Measurements from ENCODE around the gene MTIF2.
"Not testable (repeated sequence)": the region's sequence is repeated elsewhere in the genome, so short reads cannot be mapped to it uniquely, and the experiment has no call there.

Gene MTIF2, protein sequence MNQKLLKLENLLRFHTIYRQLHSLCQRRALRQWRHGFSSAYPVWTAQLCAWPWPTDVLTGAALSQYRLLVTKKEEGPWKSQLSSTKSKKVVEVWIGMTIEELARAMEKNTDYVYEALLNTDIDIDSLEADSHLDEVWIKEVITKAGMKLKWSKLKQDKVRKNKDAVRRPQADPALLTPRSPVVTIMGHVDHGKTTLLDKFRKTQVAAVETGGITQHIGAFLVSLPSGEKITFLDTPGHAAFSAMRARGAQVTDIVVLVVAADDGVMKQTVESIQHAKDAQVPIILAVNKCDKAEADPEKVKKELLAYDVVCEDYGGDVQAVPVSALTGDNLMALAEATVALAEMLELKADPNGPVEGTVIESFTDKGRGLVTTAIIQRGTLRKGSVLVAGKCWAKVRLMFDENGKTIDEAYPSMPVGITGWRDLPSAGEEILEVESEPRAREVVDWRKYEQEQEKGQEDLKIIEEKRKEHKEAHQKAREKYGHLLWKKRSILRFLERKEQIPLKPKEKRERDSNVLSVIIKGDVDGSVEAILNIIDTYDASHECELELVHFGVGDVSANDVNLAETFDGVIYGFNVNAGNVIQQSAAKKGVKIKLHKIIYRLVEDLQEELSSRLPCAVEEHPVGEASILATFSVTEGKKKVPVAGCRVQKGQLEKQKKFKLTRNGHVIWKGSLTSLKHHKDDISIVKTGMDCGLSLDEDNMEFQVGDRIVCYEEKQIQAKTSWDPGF

DNA sequence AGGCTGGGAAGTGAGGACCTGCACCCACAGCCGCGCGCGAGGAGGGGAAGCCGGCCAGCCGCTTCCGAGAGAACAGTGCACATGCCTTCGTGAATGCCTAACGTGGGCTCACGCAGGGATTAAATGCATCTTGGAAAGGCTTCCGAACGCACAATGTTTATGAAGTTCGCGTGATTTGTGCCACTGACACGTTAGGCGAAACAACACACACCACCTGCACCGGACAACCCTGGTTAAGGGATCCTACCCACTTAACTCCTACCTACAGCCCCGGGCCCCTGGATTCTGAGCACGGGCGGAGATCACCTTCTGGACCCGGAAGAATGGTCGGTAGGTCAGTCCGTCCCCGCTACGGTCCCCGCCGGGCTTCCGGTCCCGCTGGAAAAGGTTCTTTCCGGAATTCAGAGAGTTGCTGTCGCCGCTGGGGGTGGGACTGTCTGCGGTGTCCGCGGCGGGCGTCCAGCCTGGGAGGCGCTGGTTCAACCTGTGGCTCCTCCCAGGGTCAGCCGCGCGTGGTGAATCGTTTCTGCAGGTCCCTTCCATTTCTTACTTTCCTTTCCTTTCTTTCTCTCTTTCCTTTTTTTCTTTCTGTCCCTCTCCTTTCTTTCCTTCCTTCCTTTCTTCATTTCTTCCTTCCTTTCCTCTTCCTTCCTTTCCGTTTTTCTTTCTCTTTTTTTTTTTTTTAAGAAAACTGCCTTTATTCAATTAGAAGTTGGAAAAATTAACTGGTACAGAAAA lies at the start of gene MTIF2:
MTIF2 (minus strand) TSS at position 325 of the 738 bp plus-strand sequence. CDS start 5,373 bp downstream, outside the sequence.
- DNase-seq = peak; percentile 83

GRCh38 chr2:55314985-55315384 lies 46.0 kb upstream of the MTIF2 start:
- no peak for DNase-seq

DNA sequence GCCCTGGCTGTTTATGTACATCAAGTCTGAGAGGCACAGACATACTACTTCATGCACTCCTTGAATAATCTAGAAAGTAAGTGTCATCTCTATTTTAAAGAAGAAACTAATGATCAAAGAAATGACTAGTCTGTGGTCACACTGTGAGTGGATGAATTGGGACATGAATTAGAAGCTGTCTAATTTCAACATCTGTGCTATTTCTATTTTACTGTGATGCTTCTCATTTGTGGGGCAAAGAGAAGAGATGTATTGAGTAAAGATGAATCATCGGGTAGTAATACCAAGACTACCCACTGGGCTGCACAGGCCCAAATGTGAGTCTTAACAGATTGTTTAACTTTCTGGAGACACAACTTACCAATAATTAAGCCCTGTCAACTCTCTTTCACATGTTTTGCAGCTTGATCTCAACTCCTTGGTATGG lies 42.4 kb upstream of the MTIF2 start:
- DNase-seq = no peak

- no peak for DNase-seq
Measured at GRCh38 chr2:55309446-55309845, 40.4 kb upstream of the MTIF2 start.

- no peak for DNase-seq
Measured at GRCh38 chr2:55302241-55302640, 33.2 kb upstream of the MTIF2 start.

DNA sequence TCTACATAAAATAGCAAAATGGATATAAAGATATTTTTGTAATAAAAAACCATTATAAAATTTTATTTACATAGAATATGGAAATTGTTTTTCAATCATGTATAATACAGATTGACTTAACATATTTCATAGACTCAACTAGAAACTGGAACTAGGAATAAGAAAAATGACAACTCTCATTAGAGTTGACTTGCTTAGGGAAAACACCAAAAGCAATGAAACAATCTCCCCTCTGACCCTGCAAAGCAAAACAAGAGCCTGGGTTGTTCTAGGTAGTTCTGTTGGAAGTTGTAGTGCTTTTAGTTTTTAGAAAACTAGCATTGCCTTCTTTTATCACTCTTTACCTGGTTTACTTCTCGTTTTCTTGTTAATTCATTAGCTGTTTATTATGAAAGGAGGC lies 32.2 kb upstream of the MTIF2 start:
- no peak for DNase-seq

GRCh38 chr2:55296393-55296792 lies 27.4 kb upstream of the MTIF2 start:
- DNase-seq = no peak

DNA sequence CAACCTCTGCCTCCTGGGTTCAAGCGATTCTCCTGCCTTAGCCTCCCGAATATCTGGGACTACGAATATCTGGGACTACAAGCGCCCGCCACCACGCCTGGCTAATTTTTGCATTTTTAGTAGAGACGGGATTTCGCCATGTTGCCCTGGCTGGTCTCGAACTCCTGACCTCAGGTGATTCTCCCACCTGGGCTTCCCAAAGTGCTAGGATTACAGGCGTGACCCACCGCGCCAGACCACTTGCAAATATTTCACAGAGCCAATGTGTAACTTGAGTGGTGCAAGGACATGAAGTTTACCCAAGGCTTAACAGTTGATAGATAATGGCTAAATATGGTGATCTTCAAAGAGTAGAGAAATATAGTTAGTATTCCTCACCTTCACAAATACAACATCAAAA lies 14.1 kb upstream of the MTIF2 start:
- no peak for DNase-seq

GRCh38 chr2:55282110-55282917 lies 13.3 kb upstream of the MTIF2 start:
- DNase-seq = peak; percentile 90

GRCh38 chr2:55280851-55281546 lies 12.0 kb upstream of the MTIF2 start:
- DNase-seq = not testable (repeated sequence)

- not testable (repeated sequence) for DNase-seq
Measured at GRCh38 chr2:55279859-55280424, 10.9 kb upstream of the MTIF2 start.

GRCh38 chr2:55279214-55279835 lies 10.3 kb upstream of the MTIF2 start:
- not testable (repeated sequence) for DNase-seq

DNA sequence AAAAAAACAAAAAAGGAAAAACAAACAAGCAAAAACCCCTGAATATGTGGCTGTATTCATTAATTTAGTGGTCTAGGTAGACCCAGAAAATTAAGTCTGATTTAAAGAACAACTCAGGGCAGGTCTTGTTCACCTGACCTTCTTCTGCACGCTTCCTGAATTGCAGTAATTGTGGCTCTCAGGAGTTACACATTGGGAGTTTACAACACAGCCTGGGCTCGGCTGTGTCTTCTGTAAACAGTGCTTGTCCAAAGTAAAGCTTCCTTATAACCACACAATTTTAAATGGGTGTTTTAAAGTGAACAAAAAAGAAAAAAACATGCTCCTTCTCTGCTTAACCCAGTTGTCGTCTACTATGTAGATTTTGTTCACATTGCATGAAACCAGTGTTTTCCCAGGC lies 8.3 kb upstream of the MTIF2 start:
- no peak for DNase-seq

- DNase-seq = not testable (repeated sequence)
Measured at GRCh38 chr2:55274346-55274745, 5.3 kb upstream of the MTIF2 start.

- no peak for DNase-seq
Measured at GRCh38 chr2:55269645-55269990, 587 bp upstream of the MTIF2 start.

GRCh38 chr2:55268288-55268906 lies 634 bp downstream of the MTIF2 start:
- DNase-seq = no peak

DNA sequence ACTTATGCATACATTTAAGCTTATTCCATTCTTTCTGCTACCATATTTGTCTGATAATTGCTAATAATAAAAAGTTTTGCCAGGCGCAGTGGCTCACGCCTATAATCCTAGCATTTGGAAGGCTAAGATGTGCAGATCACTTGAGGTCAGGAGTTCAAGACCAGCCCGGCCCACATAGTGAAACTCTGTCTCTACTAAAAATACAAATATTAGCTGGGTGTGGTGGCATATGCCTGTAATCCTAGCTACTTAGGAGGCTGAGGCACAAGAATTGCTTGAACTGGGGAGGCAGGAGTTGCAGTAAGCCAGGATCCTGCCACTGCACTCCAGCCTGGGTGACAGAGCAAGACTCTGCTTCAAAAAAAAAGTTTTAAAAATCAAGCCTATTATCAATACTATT lies 9.4 kb downstream of the MTIF2 start:
- not testable (repeated sequence) for DNase-seq

- DNase-seq = no peak
Measured at GRCh38 chr2:55252832-55253231, 16.2 kb downstream of the MTIF2 start.

- DNase-seq = no peak
Measured at GRCh38 chr2:55247025-55247424, 22.0 kb downstream of the MTIF2 start.

- DNase-seq = no peak
Measured at GRCh38 chr2:55245411-55245810, 23.6 kb downstream of the MTIF2 start.

- DNase-seq = no peak
Measured at GRCh38 chr2:55242617-55243016, 26.4 kb downstream of the MTIF2 start.
